Right cardiac atrium (tissue), 5 donors: Measurements from ENCODE around the gene SCN9A. TPM values are rescaled to one million over a fixed set of nuclear protein-coding genes. Genes with fewer than 3 reads are reported as not detected.
"Not testable (repeated sequence)": the region's sequence is repeated elsewhere in the genome, so short reads cannot be mapped to it uniquely, and the experiment has no call there.

Experiments used
- ATAC-seq, 2 donors: fragments of 200-7000 bp; cut with Tn5 transposase; one replicate each; pipeline versions ENCODE4 v1.8.0 to v1.9.1; 2020; ENCODE audit warnings: moderate library complexity in 2 of 2, mild to moderate bottlenecking in 1 of 2
- DNase-seq, 3 donors: peaks; one replicate each; pipeline ENCODE4 v3.0.0-alpha.2; 2020
- H3K27ac ChIP-seq: one replicate; pipeline ENCODE4 v1.5.1; 2013; ENCODE audit warnings: mild to moderate bottlenecking, low read length, control low read depth, moderate library complexity
- H3K27me3 ChIP-seq: one replicate; pipeline ENCODE4 v1.6.1; 2013; ENCODE audit not compliant: control insufficient read depth, insufficient read depth
- H3K4me1 ChIP-seq: one replicate; pipeline ENCODE4 v1.6.1; 2013; ENCODE audit warnings: low read length; ENCODE audit not compliant: control insufficient read depth, insufficient read depth
- H3K4me3 ChIP-seq: one replicate; pipeline ENCODE4 v1.5.1; 2013; ENCODE audit warnings: low read length, control low read depth
- H3K9me3 ChIP-seq: one replicate; pipeline ENCODE4 v1.6.1; 2013; ENCODE audit warnings: low read length; ENCODE audit not compliant: control insufficient read depth
- WGBS: extraction: QIAGEN DNeasy Blood & Tissue Kit; methylation state at CpG from one replicate; pipeline ENCODE4 v1.1.7; 2013; 5-methylcytosine and 5-hydroxymethylcytosine counted together
- intact Hi-C, 4 donors: fragments of 100-400 bp; cut with DNase I; formaldehyde crosslinking; loops; one replicate each; pipeline versions ENCODE4 v1.11.0 to v1.14.0; 2022 to 2023
- polyA plus RNA-seq: library from polyadenylated mRNA; stranded (reverse); fragments of 200-250 nt; gene quantifications from one replicate; pipeline ENCODE4 v1.2.3, GENCODE V29; 2013
- total RNA-seq, 4 donors: library from RNA; stranded (reverse); fragmentation: NEBNext Ultra II Directional; extraction: Animal tissue kit (Norgen Biotek cat#: 25700); gene quantifications; one replicate each; pipeline ENCODE4 v1.2.1, GENCODE V29; 2021
- donor health status: healthy with polysubstance abuse.
- donor health status: DM: no; HTN: yes; CAD: no.
- donor health status: DM: no; HTN: no; CAD: no.
- donor health status: DM: no; HTN: yes; CAD: no; lungs with severe emphysema.
- donor health status: DM: yes; HTN: yes; CAD: no.

The SCN9A gene
- total and polyA plus RNA-seq, 5 donors, result 0.43 to 1.5 (median 1.0) TPM

DNA sequence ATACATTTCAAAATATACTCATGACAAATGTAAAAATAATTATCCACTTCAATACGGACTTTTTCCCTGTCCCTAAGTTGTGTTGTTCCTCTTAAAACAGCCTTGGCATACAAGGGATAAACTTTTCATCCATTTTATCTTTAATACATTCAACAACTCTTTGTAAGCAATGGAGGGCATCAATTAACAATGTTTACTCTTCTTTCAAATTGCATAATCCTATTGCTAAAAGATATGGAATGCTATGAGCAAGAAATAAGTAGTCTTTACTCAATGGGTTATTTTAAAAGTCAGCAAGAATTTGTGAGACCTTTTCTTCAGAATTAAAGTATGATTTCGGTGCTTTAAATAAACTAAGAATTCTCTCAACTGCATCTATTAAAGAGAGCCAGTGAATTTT lies 41.9 kb downstream of the SCN9A start:
- ATAC-seq (no peak), DNase-seq (no peak)
- intact Hi-C loops, result no loop called here
- Histone ChIP-seq H3K27me3 (no peaks in the 10 kb centered on the region), H3K27ac (no peak overlapping the region), H3K9me3 (no peaks in the 10 kb centered on the region), H3K4me1 (no peaks in the 10 kb centered on the region), H3K4me3 (no peak overlapping the region)
- WGBS, result 76% methylated on average over 2 of the region's 2 CpGs

DNA sequence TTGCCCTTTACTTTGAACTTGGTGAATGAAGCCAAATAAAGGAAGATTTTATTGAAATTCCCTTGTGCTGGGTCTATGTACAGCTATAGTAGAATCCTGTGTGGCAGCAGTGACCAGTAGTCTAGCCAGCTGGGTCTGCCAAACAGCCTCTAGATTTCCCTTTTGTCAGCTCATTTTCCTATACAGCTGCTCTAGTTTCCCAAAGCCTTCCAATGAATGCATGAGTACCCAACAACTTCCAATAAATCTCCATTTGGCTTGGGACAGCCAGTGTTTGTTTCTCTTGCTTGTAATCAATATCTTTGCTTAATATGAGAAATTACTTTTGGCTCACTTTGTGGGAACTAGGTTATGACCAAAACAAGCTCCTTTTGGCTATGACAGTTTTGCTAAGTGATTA lies 43.6 kb downstream of the SCN9A start:
- Histone ChIP-seq H3K4me1 (no peaks in the 10 kb centered on the region), H3K9me3 (no peaks in the 10 kb centered on the region), H3K4me3 (no peak overlapping the region), H3K27me3 (no peaks in the 10 kb centered on the region), H3K27ac (no peak overlapping the region)
- ATAC-seq, result no peak
- intact Hi-C loops, result no loop called here
- no peak for DNase-seq

GRCh38 chr2:166331468-166331867 lies 44.3 kb downstream of the SCN9A start:
- no peak for DNase-seq
- Histone ChIP-seq H3K4me3 (no peak overlapping the region), H3K27ac (no peak overlapping the region), H3K4me1 (no peaks in the 10 kb centered on the region), H3K27me3 (no peaks in the 10 kb centered on the region), H3K9me3 (no peaks in the 10 kb centered on the region)
- 84% methylated on average over 1 of the region's 1 CpG for WGBS
- ATAC-seq, result no peak
- intact Hi-C loops, result no loop called here

DNA sequence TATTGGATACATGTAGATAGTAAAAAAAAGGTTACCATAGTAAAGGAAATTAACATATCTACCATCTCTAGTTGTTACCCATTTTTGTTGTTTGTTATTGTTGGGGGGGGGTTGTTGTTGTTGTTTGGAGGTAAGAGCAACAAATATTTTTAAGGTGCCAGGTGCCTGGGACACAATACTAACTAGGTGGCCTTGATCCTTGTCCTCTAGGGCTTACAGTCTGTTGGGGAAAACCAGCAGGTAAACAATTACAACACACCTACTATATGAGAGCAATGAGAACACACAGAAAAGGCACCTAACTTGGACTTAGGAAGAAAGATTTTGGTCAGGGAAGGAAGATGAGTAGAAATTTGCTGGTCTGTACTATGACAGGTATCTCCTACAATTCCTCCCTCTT lies 46.3 kb downstream of the SCN9A start:
- no peak overlapping the region for H3K4me3 ChIP-seq
- H3K4me1 ChIP-seq, result no peaks in the 10 kb centered on the region
- DNase-seq, result no peak
- no peaks in the 10 kb centered on the region for H3K27me3 ChIP-seq
- intact Hi-C loops, result no loop called here
- no peak for ATAC-seq
- no peaks in the 10 kb centered on the region for H3K9me3 ChIP-seq
- H3K27ac ChIP-seq, result no peak overlapping the region

GRCh38 chr2:166328147-166328546 lies 47.6 kb downstream of the SCN9A start:
- Histone ChIP-seq H3K4me3 (no peak overlapping the region), H3K4me1 (no peaks in the 10 kb centered on the region), H3K27ac (no peak overlapping the region), H3K27me3 (no peaks in the 10 kb centered on the region), H3K9me3 (no peaks in the 10 kb centered on the region)
- intact Hi-C loops, result no loop called here
- ATAC-seq (no peak), DNase-seq (no peak)
- 64% methylated on average over 3 of the region's 3 CpGs for WGBS

- Histone ChIP-seq H3K4me1 (no peaks in the 10 kb centered on the region), H3K4me3 (no peak overlapping the region), H3K27me3 (no peaks in the 10 kb centered on the region), H3K27ac (no peak overlapping the region), H3K9me3 (no peaks in the 10 kb centered on the region)
- intact Hi-C loops, result no loop called here
- DNase-seq, result no peak
- WGBS, result 92% methylated on average over 3 of the region's 3 CpGs
- no peak for ATAC-seq
Measured at GRCh38 chr2:166321076-166321475, 54.7 kb downstream of the SCN9A start.

- Histone ChIP-seq H3K9me3 (no peaks in the 10 kb centered on the region), H3K27me3 (no peaks in the 10 kb centered on the region), H3K27ac (no peak overlapping the region), H3K4me1 (no peaks in the 10 kb centered on the region), H3K4me3 (no peak overlapping the region)
- ATAC-seq, result no peak
- intact Hi-C loops, result no loop called here
- WGBS, result 66% methylated on average over 5 of the region's 5 CpGs
- no peak for DNase-seq
Measured at GRCh38 chr2:166314022-166314759, 61.6 kb downstream of the SCN9A start.

GRCh38 chr2:166312863-166313262 lies 62.9 kb downstream of the SCN9A start:
- H3K9me3 ChIP-seq, intact Hi-C loops, H3K27ac ChIP-seq, H3K27me3 ChIP-seq, H3K4me3 ChIP-seq, ATAC-seq, DNase-seq, H3K4me1 ChIP-seq: not testable (repeated sequence)
- WGBS, result 34% methylated on average over 2 of the region's 2 CpGs

GRCh38 chr2:166307326-166307725 lies 68.4 kb downstream of the SCN9A start:
- Histone ChIP-seq H3K4me3 (no peak overlapping the region), H3K9me3 (no peaks in the 10 kb centered on the region), H3K4me1 (no peaks in the 10 kb centered on the region), H3K27ac (no peak overlapping the region), H3K27me3 (no peaks in the 10 kb centered on the region)
- ATAC-seq (no peak), DNase-seq (no peak)
- intact Hi-C loops, result no loop called here
- 56% methylated on average over 3 of the region's 3 CpGs for WGBS

GRCh38 chr2:166304656-166305055 lies 71.1 kb downstream of the SCN9A start:
- no peak for DNase-seq
- H3K9me3 ChIP-seq, result no peaks in the 10 kb centered on the region
- no peak overlapping the region for H3K4me3 ChIP-seq
- 99% methylated on average over 1 of the region's 1 CpG for WGBS
- intact Hi-C loops, result no loop called here
- H3K27me3 ChIP-seq, result no peaks in the 10 kb centered on the region
- no peak for ATAC-seq
- H3K4me1 ChIP-seq, result no peaks in the 10 kb centered on the region
- no peak overlapping the region for H3K27ac ChIP-seq

DNA sequence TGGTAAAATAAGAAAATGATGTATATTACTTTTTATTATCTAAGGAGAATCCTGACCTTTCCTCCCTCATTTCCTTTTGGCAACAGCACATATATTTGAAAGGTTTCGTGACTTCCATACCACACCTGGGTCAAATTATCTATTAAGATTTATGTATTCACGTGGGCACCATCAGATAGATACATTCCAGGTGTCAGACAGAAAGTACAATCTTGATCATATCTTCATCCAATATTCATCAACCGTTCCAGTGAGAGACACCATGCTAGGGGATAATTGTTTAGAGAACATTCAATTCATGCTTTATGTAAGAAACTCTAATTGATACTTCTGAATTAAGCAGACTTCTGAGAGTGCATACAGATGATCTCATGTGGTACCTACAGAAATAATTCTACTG lies 73.7 kb downstream of the SCN9A start:
- H3K27me3 ChIP-seq, result no peaks in the 10 kb centered on the region
- 56% methylated on average over 3 of the region's 3 CpGs for WGBS
- H3K27ac ChIP-seq, result no peak overlapping the region
- no peaks in the 10 kb centered on the region for H3K9me3 ChIP-seq
- intact Hi-C loops, result no loop called here
- no peak for DNase-seq
- H3K4me3 ChIP-seq, result no peak overlapping the region
- no peak for ATAC-seq
- no peaks in the 10 kb centered on the region for H3K4me1 ChIP-seq

DNA sequence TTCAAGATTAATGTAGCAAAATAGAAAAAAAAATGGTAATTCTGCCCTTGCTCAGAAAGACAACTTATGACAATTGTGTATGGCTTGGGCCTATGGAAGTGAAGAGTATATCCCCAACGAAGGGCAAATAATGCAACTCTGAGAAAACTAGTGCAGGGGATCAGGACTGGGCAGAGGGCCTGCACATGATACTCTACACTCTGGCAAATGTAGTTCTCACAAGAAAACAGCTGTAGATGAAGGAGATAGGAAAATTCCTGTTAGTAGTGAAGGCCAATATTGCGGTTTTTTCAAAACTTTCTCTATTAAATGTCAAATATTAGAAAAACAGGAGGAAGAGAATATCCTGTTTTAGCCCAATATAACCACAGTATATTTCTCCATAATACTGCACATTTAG lies 77.8 kb downstream of the SCN9A start:
- no peak overlapping the region for H3K4me3 ChIP-seq
- intact Hi-C loops, result no loop called here
- DNase-seq (no peak), ATAC-seq (no peak)
- WGBS, result 62% methylated on average over 2 of the region's 2 CpGs
- H3K9me3 ChIP-seq, result no peaks in the 10 kb centered on the region
- no peak overlapping the region for H3K27ac ChIP-seq
- no peaks in the 10 kb centered on the region for H3K4me1 ChIP-seq
- H3K27me3 ChIP-seq, result no peaks in the 10 kb centered on the region
